Neutrophil (primary cell): ENCODE data around the gene MN1.

Experiments used
- H3K27ac ChIP-seq: fragments of 200-600 bp; sonication (generic); 2 replicates; pipeline ENCODE4 v1.5.1; 2016; ENCODE audit warnings: mild to moderate bottlenecking, moderate library complexity
- H3K27me3 ChIP-seq: fragments of 200-600 bp; sonication (generic); 2 replicates; pipeline ENCODE4 v1.6.0; 2016; ENCODE audit warnings: mild to moderate bottlenecking
- H3K36me3 ChIP-seq: fragments of 200-600 bp; sonication (generic); 2 replicates; pipeline ENCODE4 v1.5.1; 2017
- H3K4me1 ChIP-seq, 2 experiments: fragments of 200-600 bp in 1 of 2; sonication (generic) in 1 of 2; 1 replicate in 1 of 2; 2 replicates in 1 of 2; pipeline versions ENCODE4 v1.5.1 to v1.6.1; 2013 to 2016; ENCODE audit warnings: low read depth in 1 of 2, low read length in 1 of 2, mild to moderate bottlenecking in 1 of 2, moderate library complexity in 1 of 2; ENCODE audit not compliant: control insufficient read depth in 1 of 2, insufficient read depth in 1 of 2
- H3K4me3 ChIP-seq, 2 experiments: fragments of 200-600 bp in 1 of 2; sonication (generic) in 1 of 2; 1 replicate in 1 of 2; 2 replicates in 1 of 2; pipeline ENCODE4 v1.5.1; 2013 to 2016; ENCODE audit warnings: low read depth in 1 of 2, low read length in 1 of 2, mild to moderate bottlenecking in 1 of 2, moderate library complexity in 1 of 2
- H3K9me3 ChIP-seq: fragments of 200-600 bp; sonication (generic); 2 replicates; pipeline ENCODE4 v1.5.1; 2016
- CTCF ChIP-seq: fragments of 200-600 bp; sonication (generic); IDR thresholded peaks from 2 replicates; pipeline ENCODE4 v1.5.1; 2016; ENCODE audit warnings: antibody characterized with exemption

Gene MN1

GRCh38 chr22:27808451-27809225 is 7.1 kb upstream of the MN1 start:
- Histone ChIP-seq H3K4me3 (no peak overlapping the region), H3K27me3 (peaks cover 32% of the 10 kb centered on the region), H3K4me1 (no peaks in the 10 kb centered on the region), H3K9me3 (no peaks in the 10 kb centered on the region), H3K27ac (no peak overlapping the region), H3K36me3 (no peaks in the 10 kb centered on the region)
- TF ChIP-seq CTCF: no peak

GRCh38 chr22:27805841-27806240 is 4.3 kb upstream of the MN1 start:
- no peak overlapping the region for H3K4me3 ChIP-seq
- peaks cover 60% of the 10 kb centered on the region for H3K27me3 ChIP-seq
- H3K27ac ChIP-seq: no peak overlapping the region
- peaks cover 0 to 8% of the 10 kb centered on the region in 2 experiments for H3K4me1 ChIP-seq
- H3K9me3 ChIP-seq: no peaks in the 10 kb centered on the region
- TF ChIP-seq CTCF: no peak
- H3K36me3 ChIP-seq: no peaks in the 10 kb centered on the region

- H3K4me3 ChIP-seq: no peak overlapping the region
- TF ChIP-seq CTCF: no peak
- H3K27ac ChIP-seq: no peak overlapping the region
- H3K27me3 ChIP-seq: peaks cover 72% of the 10 kb centered on the region
- no peaks in the 10 kb centered on the region for H3K9me3 ChIP-seq
- H3K4me1 ChIP-seq: peaks cover 0 to 8% of the 10 kb centered on the region in 2 experiments
- H3K36me3 ChIP-seq: no peaks in the 10 kb centered on the region
Observed at GRCh38 chr22:27804470-27805297, 3.1 kb upstream of the MN1 start.

GRCh38 chr22:27803841-27804415 is 2.4 kb upstream of the MN1 start:
- Histone ChIP-seq H3K27ac (no peak overlapping the region), H3K27me3 (peaks cover 72% of the 10 kb centered on the region), H3K4me3 (no peak overlapping the region), H3K36me3 (no peaks in the 10 kb centered on the region), H3K4me1 (peaks cover 0 to 8% of the 10 kb centered on the region in 2 experiments), H3K9me3 (no peaks in the 10 kb centered on the region)
- no peak for TF ChIP-seq CTCF

- Histone ChIP-seq H3K9me3 (no peaks in the 10 kb centered on the region), H3K36me3 (no peaks in the 10 kb centered on the region), H3K4me3 (no peak overlapping the region), H3K27me3 (peaks cover 70% of the 10 kb centered on the region), H3K4me1 (peaks cover 0 to 8% of the 10 kb centered on the region in 2 experiments), H3K27ac (no peak overlapping the region)
- TF ChIP-seq CTCF: no peak
Observed at GRCh38 chr22:27802346-27803073, 954 bp upstream of the MN1 start.
